ENCODE results near the gene FAM98C.
"Not testable (repeated sequence)": the region's sequence is repeated elsewhere in the genome, so short reads cannot be mapped to it uniquely, and the experiment has no call there.

GRCh38 chr19:38427035-38427677 is 24.3 kb downstream of the FAM98C start:
- TF ChIP-seq, protein P1, sequence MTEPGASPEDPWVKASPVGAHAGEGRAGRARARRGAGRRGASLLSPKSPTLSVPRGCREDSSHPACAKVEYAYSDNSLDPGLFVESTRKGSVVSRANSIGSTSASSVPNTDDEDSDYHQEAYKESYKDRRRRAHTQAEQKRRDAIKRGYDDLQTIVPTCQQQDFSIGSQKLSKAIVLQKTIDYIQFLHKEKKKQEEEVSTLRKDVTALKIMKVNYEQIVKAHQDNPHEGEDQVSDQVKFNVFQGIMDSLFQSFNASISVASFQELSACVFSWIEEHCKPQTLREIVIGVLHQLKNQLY (CRISPR knock-in tag; IDR thresholded peaks at IDR 0.05) = not testable (repeated sequence)
- TF ChIP-seq, protein P2, sequence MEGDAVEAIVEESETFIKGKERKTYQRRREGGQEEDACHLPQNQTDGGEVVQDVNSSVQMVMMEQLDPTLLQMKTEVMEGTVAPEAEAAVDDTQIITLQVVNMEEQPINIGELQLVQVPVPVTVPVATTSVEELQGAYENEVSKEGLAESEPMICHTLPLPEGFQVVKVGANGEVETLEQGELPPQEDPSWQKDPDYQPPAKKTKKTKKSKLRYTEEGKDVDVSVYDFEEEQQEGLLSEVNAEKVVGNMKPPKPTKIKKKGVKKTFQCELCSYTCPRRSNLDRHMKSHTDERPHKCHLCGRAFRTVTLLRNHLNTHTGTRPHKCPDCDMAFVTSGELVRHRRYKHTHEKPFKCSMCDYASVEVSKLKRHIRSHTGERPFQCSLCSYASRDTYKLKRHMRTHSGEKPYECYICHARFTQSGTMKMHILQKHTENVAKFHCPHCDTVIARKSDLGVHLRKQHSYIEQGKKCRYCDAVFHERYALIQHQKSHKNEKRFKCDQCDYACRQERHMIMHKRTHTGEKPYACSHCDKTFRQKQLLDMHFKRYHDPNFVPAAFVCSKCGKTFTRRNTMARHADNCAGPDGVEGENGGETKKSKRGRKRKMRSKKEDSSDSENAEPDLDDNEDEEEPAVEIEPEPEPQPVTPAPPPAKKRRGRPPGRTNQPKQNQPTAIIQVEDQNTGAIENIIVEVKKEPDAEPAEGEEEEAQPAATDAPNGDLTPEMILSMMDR (IDR thresholded peaks at IDR 0.05) = not testable (repeated sequence)
- not testable (repeated sequence) for TF ChIP-seq ERG (CRISPR knock-in tag; IDR thresholded peaks at IDR 0.05); CREB1 (CRISPR knock-in tag; IDR thresholded peaks at IDR 0.05); FOXP1 (CRISPR knock-in tag; IDR thresholded peaks at IDR 0.05; ENCODE audit: borderline replicate concordance); IRF2 (CRISPR knock-in tag; IDR thresholded peaks at IDR 0.05; ENCODE audit: borderline replicate concordance, low read depth)
- TF ChIP-seq, protein P3, sequence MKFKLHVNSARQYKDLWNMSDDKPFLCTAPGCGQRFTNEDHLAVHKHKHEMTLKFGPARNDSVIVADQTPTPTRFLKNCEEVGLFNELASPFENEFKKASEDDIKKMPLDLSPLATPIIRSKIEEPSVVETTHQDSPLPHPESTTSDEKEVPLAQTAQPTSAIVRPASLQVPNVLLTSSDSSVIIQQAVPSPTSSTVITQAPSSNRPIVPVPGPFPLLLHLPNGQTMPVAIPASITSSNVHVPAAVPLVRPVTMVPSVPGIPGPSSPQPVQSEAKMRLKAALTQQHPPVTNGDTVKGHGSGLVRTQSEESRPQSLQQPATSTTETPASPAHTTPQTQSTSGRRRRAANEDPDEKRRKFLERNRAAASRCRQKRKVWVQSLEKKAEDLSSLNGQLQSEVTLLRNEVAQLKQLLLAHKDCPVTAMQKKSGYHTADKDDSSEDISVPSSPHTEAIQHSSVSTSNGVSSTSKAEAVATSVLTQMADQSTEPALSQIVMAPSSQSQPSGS (CRISPR knock-in tag; IDR thresholded peaks at IDR 0.05; ENCODE audit: borderline replicate concordance, low read depth) = not testable (repeated sequence)

All from WTC11 (cell line).